Trophoblast cell (in vitro differentiated cells and primary cell): ENCODE results near the gene TPI1.
"Not testable (repeated sequence)": the region's sequence is repeated elsewhere in the genome, so short reads cannot be mapped to it uniquely, and the experiment has no call there.

Experiments used
- DNase-seq, 2 donors: peaks; one replicate each; pipeline ENCODE4 v3.0.0-alpha.2; 2016
- H2AFZ ChIP-seq: 2 replicates; pipeline ENCODE4 v1.6.1; 2013; ENCODE audit warnings: low read length, moderate library complexity, mild to moderate bottlenecking; ENCODE audit not compliant: insufficient read depth, poor library complexity
- H2AK5ac ChIP-seq: 2 replicates; pipeline ENCODE4 v1.6.1; 2013; ENCODE audit warnings: mild to moderate bottlenecking, low read length
- H2BK120ac ChIP-seq: 2 replicates; pipeline ENCODE4 v1.6.1; 2013; ENCODE audit warnings: low read length, mild to moderate bottlenecking, moderate library complexity; ENCODE audit not compliant: insufficient read depth, poor library complexity
- H2BK12ac ChIP-seq: 2 replicates; pipeline ENCODE4 v1.6.1; 2013; ENCODE audit warnings: mild to moderate bottlenecking, low read length, moderate library complexity
- H2BK5ac ChIP-seq: 2 replicates; pipeline ENCODE4 v1.6.1; 2013; ENCODE audit warnings: low read length, low read depth, moderate library complexity, mild to moderate bottlenecking; ENCODE audit not compliant: poor library complexity
- H3K14ac ChIP-seq: 2 replicates; pipeline ENCODE4 v1.6.1; 2013; ENCODE audit warnings: mild to moderate bottlenecking, low read length
- H3K18ac ChIP-seq: 2 replicates; pipeline ENCODE4 v1.6.1; 2013; ENCODE audit warnings: mild to moderate bottlenecking, low read length
- H3K23ac ChIP-seq: 2 replicates; pipeline ENCODE4 v1.6.1; 2013; ENCODE audit warnings: low read length
- H3K27ac ChIP-seq: 2 replicates; pipeline ENCODE4 v1.5.1; 2013; ENCODE audit warnings: low read depth, mild to moderate bottlenecking, inconsistent platforms, low read length, moderate library complexity
- H3K27me3 ChIP-seq: 2 replicates; pipeline ENCODE4 v1.6.1; 2013; ENCODE audit warnings: inconsistent platforms, mild to moderate bottlenecking, low read length, moderate library complexity; ENCODE audit not compliant: insufficient read depth
- H3K36me3 ChIP-seq, 2 experiments: 1 replicate in 1 of 2; 2 replicates in 1 of 2; pipeline ENCODE4 v1.6.1; 2013; ENCODE audit warnings: low read length in 2 of 2, mild to moderate bottlenecking in 2 of 2, moderate library complexity in 1 of 2; ENCODE audit not compliant: insufficient read depth in 2 of 2, control insufficient read depth in 1 of 2
- H3K4ac ChIP-seq: 2 replicates; pipeline ENCODE4 v1.6.1; 2013; ENCODE audit warnings: low read depth, mild to moderate bottlenecking, low read length, moderate library complexity
- H3K4me1 ChIP-seq, 2 experiments: 1 replicate in 1 of 2; 2 replicates in 1 of 2; pipeline ENCODE4 v1.6.1; 2013; ENCODE audit warnings: low read length in 2 of 2, mild to moderate bottlenecking in 2 of 2, moderate library complexity in 1 of 2; ENCODE audit not compliant: insufficient read depth in 2 of 2, control insufficient read depth in 1 of 2
- H3K4me2 ChIP-seq: 2 replicates; pipeline ENCODE4 v1.6.1; 2013; ENCODE audit warnings: inconsistent platforms, mild to moderate bottlenecking, low read length, moderate library complexity
- H3K4me3 ChIP-seq: 2 replicates; pipeline ENCODE4 v1.5.1; 2013; ENCODE audit warnings: mild to moderate bottlenecking, low read depth, low read length, inconsistent platforms
- H3K79me1 ChIP-seq: one replicate; pipeline ENCODE4 v1.6.1; 2013; ENCODE audit warnings: low read length
- H3K79me2 ChIP-seq: 2 replicates; pipeline ENCODE4 v1.6.1; 2013; ENCODE audit warnings: low read length, mild to moderate bottlenecking; ENCODE audit not compliant: control insufficient read depth, insufficient read depth, poor library complexity
- H3K9ac ChIP-seq: 2 replicates; pipeline ENCODE4 v1.6.1; 2013; ENCODE audit warnings: mild to moderate bottlenecking, low read length
- H3K9me3 ChIP-seq: 2 replicates; pipeline ENCODE4 v1.6.1; 2013; ENCODE audit warnings: low read depth, mild to moderate bottlenecking, control low read depth, inconsistent platforms, low read length; ENCODE audit not compliant: insufficient read depth
- H4K12ac ChIP-seq: 2 replicates; pipeline ENCODE4 v1.6.1; 2013; ENCODE audit warnings: low read depth, mild to moderate bottlenecking, low read length, moderate library complexity
- H4K8ac ChIP-seq: 2 replicates; pipeline ENCODE4 v1.6.1; 2013; ENCODE audit warnings: low read depth, mild to moderate bottlenecking, low read length, moderate library complexity
- H4K91ac ChIP-seq: one replicate; pipeline ENCODE4 v1.6.1; 2013; ENCODE audit warnings: low read depth, mild to moderate bottlenecking, low read length, moderate library complexity
- WGBS: extraction: QIAGEN DNeasy Blood & Tissue Kit; methylation state at CpG from one replicate; pipeline ENCODE4 v1.1.7; 2013; ENCODE audit warnings: missing lambda C conversion rate; ENCODE audit not compliant: insufficient read length, insufficient coverage; ENCODE audit errors: extremely low coverage; 5-methylcytosine and 5-hydroxymethylcytosine counted together

Gene TPI1

DNA sequence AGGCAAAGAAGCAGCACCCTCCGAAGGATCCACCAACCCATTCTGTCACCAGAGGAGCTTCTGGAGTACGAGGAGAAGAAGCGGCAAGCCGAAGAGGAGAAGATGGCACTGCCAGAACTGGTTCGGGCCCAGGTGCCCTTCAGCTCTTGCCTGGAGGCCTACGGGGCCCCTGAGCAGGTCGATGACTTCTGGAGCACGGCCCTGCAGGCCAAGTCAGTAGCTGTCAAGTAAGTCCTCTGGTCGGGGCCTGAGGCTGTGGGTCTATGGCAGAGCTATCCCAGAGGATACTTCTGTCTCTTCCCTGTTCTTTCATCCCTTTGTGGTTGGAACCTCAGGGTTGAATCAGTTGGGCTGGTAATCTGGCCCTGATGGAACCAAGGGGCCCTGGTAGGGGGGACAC lies 5.9 kb upstream of the TPI1 start:
- Histone ChIP-seq H3K14ac (no peak overlapping the region), H2AFZ (no peak overlapping the region), H3K4me2 (no peak overlapping the region), H3K27me3 (no peaks in the 10 kb centered on the region), H2AK5ac (no peak overlapping the region), H2BK5ac (no peak overlapping the region), H4K91ac (no peak overlapping the region), H3K4ac (no peak overlapping the region), H3K18ac (no peak overlapping the region), H4K12ac (no peak overlapping the region), H3K27ac (no peak overlapping the region), H3K9me3 (no peaks in the 10 kb centered on the region), H3K4me3 (no peak overlapping the region), H3K4me1 (no peaks in the 10 kb centered on the region), H2BK12ac (no peak overlapping the region), H3K79me2 (no peaks in the 10 kb centered on the region), H3K9ac (no peak overlapping the region), H4K8ac (no peak overlapping the region), H3K23ac (no peak overlapping the region), H2BK120ac (no peak overlapping the region), H3K79me1 (no peaks in the 10 kb centered on the region), H3K36me3 (peaks cover 80 to 89% of the 10 kb centered on the region in 2 experiments)
- DNase-seq, result no peak
- WGBS, result no CpG with 5 or more reads among the region's 9 CpGs

DNA sequence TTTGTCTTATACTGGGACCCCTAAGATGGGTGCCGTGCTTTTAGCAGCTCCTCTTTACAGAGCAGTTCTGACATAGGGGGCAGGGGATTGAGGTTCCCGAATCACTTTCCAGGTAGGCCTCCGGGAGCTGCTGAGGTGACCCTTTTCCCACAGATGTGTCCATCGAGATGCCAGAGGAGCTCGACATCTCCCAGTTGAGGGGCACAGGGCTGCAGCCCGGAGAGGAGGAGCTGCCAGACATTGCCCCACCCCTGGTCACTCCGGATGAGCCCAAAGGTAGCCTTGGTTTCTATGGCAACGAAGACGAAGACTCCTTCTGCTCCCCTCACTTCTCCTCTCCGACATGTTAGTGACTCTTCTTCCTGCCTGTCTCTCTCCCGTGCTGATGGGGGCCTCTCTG lies 4.3 kb upstream of the TPI1 start:
- Histone ChIP-seq H4K12ac (no peak overlapping the region), H3K4ac (no peak overlapping the region), H3K36me3 (peaks cover 70 to 74% of the 10 kb centered on the region in 2 experiments), H4K91ac (no peak overlapping the region), H3K18ac (no peak overlapping the region), H3K79me1 (peaks cover 8% of the 10 kb centered on the region), H3K79me2 (peaks cover 7% of the 10 kb centered on the region), H3K4me1 (peaks cover 3 to 4% of the 10 kb centered on the region in 2 experiments), H2BK5ac (no peak overlapping the region), H2BK120ac (no peak overlapping the region), H3K4me2 (no peak overlapping the region), H4K8ac (no peak overlapping the region), H2AK5ac (no peak overlapping the region), H3K9me3 (no peaks in the 10 kb centered on the region), H2AFZ (no peak overlapping the region), H3K23ac (no peak overlapping the region), H3K14ac (no peak overlapping the region), H3K4me3 (no peak overlapping the region), H3K27ac (no peak overlapping the region), H2BK12ac (no peak overlapping the region), H3K9ac (no peak overlapping the region), H3K27me3 (no peaks in the 10 kb centered on the region)
- no peak for DNase-seq
- WGBS, result no CpG with 5 or more reads among the region's 11 CpGs

GRCh38 chr12:6863586-6864321 lies 3.6 kb upstream of the TPI1 start:
- no peak overlapping the region for H2AFZ ChIP-seq
- no peak overlapping the region for H4K12ac ChIP-seq
- WGBS, result no CpG with 5 or more reads among the region's 16 CpGs
- H3K4me3 ChIP-seq, result no peak overlapping the region
- no peak overlapping the region for H2BK120ac ChIP-seq
- no peak overlapping the region for H2BK5ac ChIP-seq
- no peak overlapping the region for H3K4me2 ChIP-seq
- peak overlapping the region; percentile 17 for H3K9ac ChIP-seq
- H4K8ac ChIP-seq, result no peak overlapping the region
- peaks cover 65 to 67% of the 10 kb centered on the region in 2 experiments for H3K36me3 ChIP-seq
- peaks cover 8 to 9% of the 10 kb centered on the region in 2 experiments for H3K4me1 ChIP-seq
- no peak overlapping the region for H3K14ac ChIP-seq
- H3K79me2 ChIP-seq, result peaks cover 12% of the 10 kb centered on the region
- H3K79me1 ChIP-seq, result peaks cover 9% of the 10 kb centered on the region
- H2AK5ac ChIP-seq, result no peak overlapping the region
- H2BK12ac ChIP-seq, result no peak overlapping the region
- no peak overlapping the region for H3K23ac ChIP-seq
- no peak overlapping the region for H3K27ac ChIP-seq
- no peaks in the 10 kb centered on the region for H3K9me3 ChIP-seq
- H3K27me3 ChIP-seq, result no peaks in the 10 kb centered on the region
- H3K4ac ChIP-seq, result no peak overlapping the region
- H4K91ac ChIP-seq, result no peak overlapping the region
- DNase-seq, result no peak
- no peak overlapping the region for H3K18ac ChIP-seq

- not testable (repeated sequence) for H2BK12ac ChIP-seq, H3K9ac ChIP-seq, H3K4me2 ChIP-seq, H3K27ac ChIP-seq, H3K14ac ChIP-seq, H3K18ac ChIP-seq, H4K8ac ChIP-seq, H2AK5ac ChIP-seq, H4K12ac ChIP-seq, H3K79me1 ChIP-seq, H3K4ac ChIP-seq, H3K27me3 ChIP-seq, H3K9me3 ChIP-seq, H3K23ac ChIP-seq, H4K91ac ChIP-seq, H3K4me3 ChIP-seq, H2BK120ac ChIP-seq, H2AFZ ChIP-seq, H2BK5ac ChIP-seq, DNase-seq
- H3K4me1 ChIP-seq, result peaks cover 11% of the 10 kb centered on the region in 2 experiments
- peaks cover 12% of the 10 kb centered on the region for H3K79me2 ChIP-seq
- no CpG with 5 or more reads among the region's 5 CpGs for WGBS
- peaks cover 63 to 69% of the 10 kb centered on the region in 2 experiments for H3K36me3 ChIP-seq
These were observed 2.0 kb upstream of the TPI1 start for GRCh38 chr12:6865307-6865706.
